ENCODE measurements around the gene RNF44.

DNA sequence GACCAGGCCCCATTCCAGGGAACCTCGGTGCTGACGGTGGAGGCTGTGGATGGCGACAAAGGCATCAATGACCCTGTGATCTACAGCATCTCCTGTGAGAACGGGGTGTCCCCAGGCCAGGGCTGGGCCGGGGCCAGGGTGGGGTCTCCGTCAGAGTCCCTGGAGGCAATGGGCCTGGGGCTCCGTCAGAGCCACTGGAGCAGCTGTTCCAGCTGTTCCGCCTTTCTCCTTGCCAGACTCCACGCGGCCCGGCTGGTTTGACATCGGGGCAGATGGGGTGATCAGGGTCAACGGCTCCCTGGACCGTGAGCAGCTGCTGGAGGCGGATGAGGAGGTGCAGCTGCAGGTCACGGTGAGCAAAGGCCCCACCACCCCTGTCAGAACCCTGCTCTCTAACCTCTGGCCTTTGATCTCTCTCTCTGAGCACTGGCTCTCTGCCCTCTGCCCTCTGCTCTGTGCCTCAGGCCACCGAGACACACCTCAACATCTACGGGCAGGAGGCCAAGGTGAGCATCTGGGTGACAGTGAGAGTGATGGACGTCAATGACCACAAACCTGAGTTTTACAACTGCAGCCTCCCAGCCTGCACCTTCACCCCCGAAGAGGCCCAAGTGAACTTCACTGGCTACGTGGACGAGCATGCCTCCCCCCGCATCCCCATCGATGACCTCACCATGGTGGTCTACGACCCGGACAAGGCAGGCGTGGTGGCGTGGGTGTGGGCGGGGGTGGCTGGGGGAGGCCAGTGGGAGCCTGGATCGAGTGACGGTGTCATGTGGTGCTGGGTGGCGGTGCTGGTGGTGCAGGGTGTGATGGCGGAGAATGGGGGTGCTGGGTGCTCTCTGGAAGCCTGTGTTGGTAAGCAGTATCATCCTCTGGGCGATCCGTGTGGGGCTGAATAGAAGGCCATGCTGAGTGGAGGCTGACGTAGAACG is 38.6 kb upstream of the RNF44 start:
- TF ChIP-seq, protein P1, sequence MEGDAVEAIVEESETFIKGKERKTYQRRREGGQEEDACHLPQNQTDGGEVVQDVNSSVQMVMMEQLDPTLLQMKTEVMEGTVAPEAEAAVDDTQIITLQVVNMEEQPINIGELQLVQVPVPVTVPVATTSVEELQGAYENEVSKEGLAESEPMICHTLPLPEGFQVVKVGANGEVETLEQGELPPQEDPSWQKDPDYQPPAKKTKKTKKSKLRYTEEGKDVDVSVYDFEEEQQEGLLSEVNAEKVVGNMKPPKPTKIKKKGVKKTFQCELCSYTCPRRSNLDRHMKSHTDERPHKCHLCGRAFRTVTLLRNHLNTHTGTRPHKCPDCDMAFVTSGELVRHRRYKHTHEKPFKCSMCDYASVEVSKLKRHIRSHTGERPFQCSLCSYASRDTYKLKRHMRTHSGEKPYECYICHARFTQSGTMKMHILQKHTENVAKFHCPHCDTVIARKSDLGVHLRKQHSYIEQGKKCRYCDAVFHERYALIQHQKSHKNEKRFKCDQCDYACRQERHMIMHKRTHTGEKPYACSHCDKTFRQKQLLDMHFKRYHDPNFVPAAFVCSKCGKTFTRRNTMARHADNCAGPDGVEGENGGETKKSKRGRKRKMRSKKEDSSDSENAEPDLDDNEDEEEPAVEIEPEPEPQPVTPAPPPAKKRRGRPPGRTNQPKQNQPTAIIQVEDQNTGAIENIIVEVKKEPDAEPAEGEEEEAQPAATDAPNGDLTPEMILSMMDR (IDR thresholded peaks at IDR 0.05; ENCODE audit: low read length), result no peak
- no peak for TF ChIP-seq EZH2 (optimal IDR thresholded peaks at IDR 0.05; ENCODE audit: low read depth, low read length)
- TF ChIP-seq EZH2phosphoT487 (IDR thresholded peaks at IDR 0.05; ENCODE audit: low read length), result no peak

Measured in MM.1S (cell line).